Mammary microvascular endothelial cell (primary cell): ENCODE data around the gene PNPT1. TPM values are rescaled to one million over a fixed set of nuclear protein-coding genes. Genes with fewer than 3 reads are reported as not detected.

ENCODE experiments used
- total RNA-seq: library from RNA; depleted of rRNA; stranded (reverse); fragments of >200 nt; gene quantifications from 2 replicates; pipeline ENCODE4 v1.2.3, GENCODE V29; 2015

The PNPT1 gene
- total RNA-seq = 26.1 and 32.4 TPM in 2 replicates

DNA sequence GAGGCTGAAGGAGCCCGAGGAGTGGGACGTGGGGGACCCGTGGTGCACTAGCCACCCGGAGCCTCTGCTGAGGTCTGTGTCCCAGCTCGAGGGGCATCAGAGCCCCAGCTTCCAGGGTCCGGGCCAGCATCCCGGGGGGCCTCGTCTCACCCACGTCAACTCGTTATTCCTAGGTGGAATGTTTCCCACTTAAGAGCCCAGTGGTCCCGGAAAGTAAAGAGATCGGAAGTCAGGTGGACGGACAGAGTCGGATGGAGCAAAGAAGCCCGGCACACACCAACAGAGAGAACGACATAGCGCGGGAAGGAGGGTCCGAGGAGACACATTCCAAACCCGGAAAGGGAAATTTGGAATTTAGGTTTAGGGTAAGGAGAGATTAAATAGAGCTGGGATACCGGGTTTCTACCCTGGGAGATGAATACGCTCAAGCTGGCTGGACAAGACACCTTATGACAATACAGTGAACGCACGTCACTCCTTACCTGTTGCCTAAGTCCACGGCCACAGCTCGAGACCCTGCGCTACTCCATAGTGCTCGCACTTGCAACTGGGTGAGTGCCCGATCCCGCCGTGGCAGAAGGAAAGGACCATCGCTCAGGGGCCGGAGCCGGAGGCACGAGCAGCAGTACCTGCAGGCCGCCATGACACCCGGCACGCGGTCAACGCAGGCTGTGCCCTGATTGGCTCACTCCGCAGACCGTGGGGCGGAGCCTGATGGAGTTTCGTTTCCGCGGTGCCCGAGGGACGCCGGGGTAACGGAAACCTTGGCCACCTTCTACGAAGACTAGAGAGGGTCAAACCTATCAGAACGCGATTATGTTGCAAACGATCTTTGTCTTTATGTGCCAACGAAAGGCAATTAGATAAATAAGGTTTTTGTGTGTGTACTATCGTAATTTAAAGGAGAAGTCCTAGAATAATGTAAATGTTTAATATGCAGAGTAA is at the start of gene PNPT1:
Gene PNPT1, minus strand, starts transcription at position 664 of the 945 bp plus-strand sequence. Its CDS starts 21 bp downstream, at position 643.

GRCh38 chr2:55617175-55618024 is 76.2 kb downstream of the PNPT1 start, which contains the start of gene PPP4R3B:
TSS of gene PPP4R3B (minus strand) at chr2:55617622. CDS start at chr2:55617285, 337 bp downstream.

Other genes with a start within 250 kb of the PNPT1 start
- gene CFAP36, start 174.1 kb downstream of the PNPT1 start, total RNA-seq = 10.2 and 20.2 TPM in 2 replicates
- gene PPP4R3B, start 76.2 kb downstream of the PNPT1 start, total RNA-seq = 34.0 and 38.2 TPM in 2 replicates
- 1,504 and 1,597 TPM in 2 replicates for gene EFEMP1, start 229.9 kb upstream of the PNPT1 start, total RNA-seq